GM12891 (cell line): Measurements from ENCODE around the gene STARD13.

Source experiments
- DNase-seq: peaks from one replicate; pipeline ENCODE4 v3.0.0; 2011; ENCODE audit warnings: low spot score; ENCODE audit not compliant: insufficient read length
- FAIRE-seq: peaks from 2 replicates; lab custom pipeline; 2011; peaks lifted over from hg19 to GRCh38; lab: Jason Lieb, UNC
- PAX5 ChIP-seq: IDR thresholded peaks from 2 replicates; pipeline ENCODE4 v1.6.1; 2011; ENCODE audit warnings: low read length, moderate library complexity, mild to moderate bottlenecking; ENCODE audit not compliant: insufficient read depth, severe bottlenecking
- POLR2A ChIP-seq: IDR thresholded peaks from 2 replicates; pipeline ENCODE4 v1.6.1; 2011; ENCODE audit warnings: low read depth, low read length, control low read depth
- POLR2AphosphoS5 ChIP-seq: IDR thresholded peaks from 2 replicates; pipeline ENCODE4 v1.6.1; 2011; ENCODE audit warnings: low read depth, low read length, control low read depth
- POU2F2 ChIP-seq: IDR thresholded peaks from 2 replicates; pipeline ENCODE4 v1.6.1; 2011; ENCODE audit warnings: low read depth, mild to moderate bottlenecking, control low read depth, low read length, moderate library complexity
- SPI1 ChIP-seq: IDR thresholded peaks from 2 replicates; pipeline ENCODE4 v1.6.1; 2011; ENCODE audit warnings: low read depth, low read length, control low read depth
- TAF1 ChIP-seq: IDR thresholded peaks from 2 replicates; pipeline ENCODE4 v1.6.1; 2011; ENCODE audit warnings: low read depth, low read length, control low read depth

The STARD13 gene

GRCh38 chr13:33310245-33311038, 24.9 kb upstream of the STARD13 start:
- TF ChIP-seq POLR2AphosphoS5 (no peak), SPI1 (no peak), TAF1 (no peak), PAX5 (no peak), POU2F2 (no peak), POLR2A (no peak)
- DNase-seq (no peak), FAIRE-seq (no peak)

- no peak for FAIRE-seq
- TF ChIP-seq TAF1 (no peak), SPI1 (no peak), POLR2A (no peak), PAX5 (no peak), POU2F2 (no peak), POLR2AphosphoS5 (no peak)
- DNase-seq = no peak
Measured at GRCh38 chr13:33308863-33309262, 23.3 kb upstream of the STARD13 start.

DNA sequence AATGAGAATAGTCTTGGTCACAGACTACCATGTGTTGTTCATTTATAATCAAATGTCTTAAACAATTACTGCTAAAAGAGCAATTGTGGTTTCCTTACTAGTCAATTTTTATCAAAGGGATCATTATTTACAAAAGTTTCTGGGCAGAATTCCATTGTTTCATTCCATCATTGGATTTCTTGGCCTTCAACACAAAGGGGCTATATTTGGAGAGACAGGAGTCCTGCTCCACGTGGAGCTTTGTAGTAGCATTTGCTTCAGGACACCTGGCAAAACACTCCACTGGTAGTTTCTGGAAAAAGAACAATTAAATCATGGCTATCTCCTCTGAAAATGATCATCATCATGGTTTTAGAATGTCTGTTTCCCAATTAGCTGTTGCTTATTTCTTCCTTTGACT, 22.3 kb upstream of the STARD13 start:
- FAIRE-seq (no peak), DNase-seq (no peak)
- TF ChIP-seq PAX5 (no peak), SPI1 (no peak), POLR2A (no peak), POU2F2 (no peak), TAF1 (no peak), POLR2AphosphoS5 (no peak)

GRCh38 chr13:33303855-33304597, 18.5 kb upstream of the STARD13 start:
- TF ChIP-seq TAF1 = no peak
- TF ChIP-seq POU2F2 = no peak
- no peak for TF ChIP-seq SPI1
- no peak for TF ChIP-seq POLR2A
- no peak for TF ChIP-seq PAX5
- no peak for TF ChIP-seq POLR2AphosphoS5
- DNase-seq (no peak), FAIRE-seq (no peak)

- TF ChIP-seq PAX5 = no peak
- TF ChIP-seq TAF1 = no peak
- TF ChIP-seq POLR2AphosphoS5 = no peak
- TF ChIP-seq POLR2A = no peak
- no peak for TF ChIP-seq POU2F2
- TF ChIP-seq SPI1 = no peak
- FAIRE-seq (no peak), DNase-seq (no peak)
Measured at GRCh38 chr13:33299626-33300025, 14.1 kb upstream of the STARD13 start.

- DNase-seq = no peak
- no peak for TF ChIP-seq TAF1
- TF ChIP-seq PAX5 = no peak
- TF ChIP-seq SPI1 = no peak
- TF ChIP-seq POLR2AphosphoS5 = no peak
- TF ChIP-seq POLR2A = no peak
- TF ChIP-seq POU2F2 = no peak
- no peak for FAIRE-seq
Measured at GRCh38 chr13:33296793-33297425, 11.4 kb upstream of the STARD13 start.

GRCh38 chr13:33292712-33293111, 7.2 kb upstream of the STARD13 start:
- DNase-seq = no peak
- TF ChIP-seq POLR2AphosphoS5 (no peak), POLR2A (no peak), PAX5 (no peak), POU2F2 (no peak)
- no peak for FAIRE-seq

GRCh38 chr13:33290421-33290965, 4.9 kb upstream of the STARD13 start:
- DNase-seq (no peak), FAIRE-seq (no peak)
- TF ChIP-seq POLR2A (no peak), PAX5 (no peak), POU2F2 (no peak), SPI1 (no peak), TAF1 (no peak), POLR2AphosphoS5 (no peak)

DNA sequence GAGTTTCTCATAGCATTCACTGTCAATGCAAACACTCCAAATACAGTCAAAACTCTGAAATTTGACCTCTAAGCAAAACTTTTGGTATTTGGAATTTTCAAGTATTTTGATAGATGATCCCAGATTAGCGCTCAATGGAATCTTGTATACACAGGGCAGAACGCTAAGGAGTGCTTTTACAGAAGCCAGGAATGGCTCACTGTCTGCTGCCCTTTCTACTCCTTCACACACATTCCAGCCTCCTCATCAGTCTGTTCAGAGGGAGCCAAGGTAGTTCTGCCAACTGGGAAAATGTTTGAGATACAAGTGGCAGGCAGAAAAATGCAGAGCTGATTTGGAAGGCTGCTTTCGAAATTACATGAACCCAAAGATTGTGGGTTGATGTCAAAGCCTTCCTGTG, 4.4 kb upstream of the STARD13 start:
- TF ChIP-seq POLR2A = no peak
- TF ChIP-seq POU2F2 = no peak
- TF ChIP-seq POLR2AphosphoS5 = no peak
- no peak for TF ChIP-seq SPI1
- TF ChIP-seq TAF1 = no peak
- no peak for TF ChIP-seq PAX5
- DNase-seq (no peak), FAIRE-seq (no peak)
